Stimulated activated CD4-positive, alpha-beta T cell treated with anti-CD3 and anti-CD28 coated beads, Interleukin-2, amount 100 ng/mL, for 48 hours (primary cell): ENCODE measurements around the gene BIN1.

Experiments
- DNase-seq, 2 donors: peaks; one replicate each; pipeline ENCODE4 v3.0.0-alpha.2; 2020

Gene BIN1

DNA sequence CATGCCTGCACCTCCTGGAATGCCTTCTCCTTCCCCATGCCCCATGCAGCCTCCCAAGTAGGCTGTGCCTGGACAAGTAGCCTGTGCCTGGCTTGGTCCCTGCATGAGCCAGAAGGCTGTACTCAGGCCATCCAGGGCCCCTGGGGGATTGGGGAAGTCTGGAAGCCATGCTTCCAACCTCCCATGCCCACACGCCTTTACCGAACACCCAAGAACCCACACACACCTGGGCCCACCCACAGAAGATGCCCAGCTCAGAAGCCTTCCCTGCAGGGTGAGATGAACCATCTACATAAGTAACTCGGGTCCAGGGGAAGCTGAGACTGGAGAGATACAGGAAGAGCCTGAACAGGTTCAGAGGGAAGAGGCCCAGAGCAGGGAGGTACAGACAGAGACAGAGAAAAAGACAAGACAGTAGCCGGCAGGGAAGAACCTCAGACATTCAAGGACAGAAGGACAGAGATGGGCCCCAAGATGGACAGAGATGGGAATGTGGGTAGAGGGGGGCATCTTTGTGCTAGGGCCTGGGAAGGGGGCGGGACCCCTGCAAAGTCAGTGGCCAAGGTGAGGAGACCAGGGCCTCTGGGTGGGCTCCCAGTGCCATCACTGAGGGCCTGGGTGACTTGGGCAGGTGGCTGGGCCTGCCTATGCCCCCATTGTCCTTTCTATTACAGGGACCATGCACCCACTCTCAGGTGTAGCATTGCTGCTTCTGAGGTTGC is 4.3 kb downstream of the BIN1 start:
- DNase-seq = no peak

DNA sequence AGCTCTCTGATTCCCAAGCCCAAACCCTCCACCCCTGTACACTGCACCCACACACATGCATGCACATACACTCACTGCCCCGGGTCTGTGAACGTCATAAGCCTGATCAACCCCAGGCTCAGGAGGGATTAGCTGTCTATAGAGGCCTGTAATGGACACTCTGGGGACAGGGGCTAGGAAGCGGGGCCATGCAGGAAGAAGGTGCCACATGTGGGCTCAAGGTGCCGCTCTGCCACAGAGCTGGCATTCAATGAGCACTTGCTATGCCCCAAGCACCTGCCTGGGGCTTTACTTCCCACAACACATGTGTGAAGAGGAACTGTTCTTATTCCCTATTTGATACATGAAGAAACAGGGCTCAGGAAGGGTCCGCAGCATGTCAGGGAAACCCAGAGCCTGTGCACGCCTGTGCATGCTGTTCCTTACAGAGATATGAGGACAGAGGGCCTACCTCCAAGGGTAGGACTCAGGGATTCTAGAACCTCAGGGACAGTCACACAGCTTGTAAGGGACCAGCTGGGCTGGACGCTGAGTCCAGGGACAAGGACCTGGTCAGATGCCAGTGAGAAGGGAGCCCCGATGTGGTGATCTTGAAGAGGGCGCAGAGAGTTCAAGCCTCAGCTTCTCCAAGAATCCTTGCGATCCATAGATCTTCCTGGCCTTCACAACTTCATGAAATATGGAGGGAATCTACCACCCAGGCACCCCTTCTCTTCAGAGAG is 5.0 kb downstream of the BIN1 start:
- no peak for DNase-seq

GRCh38 chr2:127101048-127101611 is 5.8 kb downstream of the BIN1 start:
- no peak for DNase-seq

DNA sequence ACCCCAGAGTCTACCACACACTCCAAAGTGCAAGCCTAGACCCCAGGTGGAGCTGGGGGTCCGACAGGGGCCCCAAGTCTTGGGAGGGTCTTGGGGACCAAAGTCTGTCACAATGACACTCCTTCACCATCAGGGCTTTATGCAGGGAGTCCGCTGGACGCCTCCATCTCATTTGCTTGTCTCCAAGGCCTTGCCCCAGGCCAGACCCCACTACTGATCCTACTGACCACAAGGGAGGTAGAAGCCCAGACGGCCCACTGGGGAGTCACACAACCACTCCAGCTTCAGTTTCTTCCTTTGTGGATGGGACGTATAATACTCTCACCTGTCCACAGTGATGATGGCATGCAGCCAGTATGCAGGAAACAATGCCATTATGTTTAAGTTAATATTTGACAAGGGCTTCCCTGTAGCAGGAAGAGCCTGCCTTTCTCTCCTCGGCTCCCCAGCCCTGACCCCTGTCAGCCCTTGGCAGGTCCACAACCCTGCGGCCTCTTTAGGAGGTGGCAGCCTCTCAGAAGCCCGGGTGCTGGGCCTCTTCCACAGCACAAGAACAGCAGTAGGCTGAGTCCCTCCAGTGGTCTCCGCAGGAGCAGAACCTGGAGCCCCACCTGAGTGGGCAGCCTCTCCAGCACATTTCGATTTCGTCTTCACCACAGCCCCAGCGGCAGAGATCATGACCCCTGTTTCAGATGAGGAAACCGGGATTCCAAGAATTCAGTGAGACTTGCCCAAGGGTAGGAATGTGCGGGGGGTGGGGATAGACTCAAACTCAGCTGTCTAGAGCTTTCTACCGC is 6.5 kb downstream of the BIN1 start:
- no peak for DNase-seq

DNA sequence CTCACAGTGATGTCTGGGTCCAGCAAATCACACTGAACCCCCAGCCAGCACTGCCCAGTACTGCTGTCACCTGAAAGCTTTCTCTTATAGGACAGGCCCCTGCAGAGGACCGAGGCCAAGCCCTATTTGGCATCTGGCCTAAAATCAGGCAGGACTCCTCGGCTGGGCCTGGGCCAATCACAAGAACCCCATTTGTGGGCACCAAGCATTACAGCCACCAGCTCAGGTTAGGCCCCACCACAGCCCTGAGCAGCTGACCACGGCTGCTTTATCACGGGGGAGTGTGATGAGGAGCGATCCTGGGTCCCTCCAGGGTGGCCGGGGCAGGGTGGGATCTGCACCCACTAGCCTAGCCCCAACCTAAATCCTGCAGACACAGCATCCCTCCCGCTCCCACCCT is 8.2 kb downstream of the BIN1 start:
- no peak for DNase-seq

GRCh38 chr2:127097841-127098651 is 8.9 kb downstream of the BIN1 start:
- no peak for DNase-seq

GRCh38 chr2:127097471-127097765 is 9.5 kb downstream of the BIN1 start:
- DNase-seq = no peak

DNA sequence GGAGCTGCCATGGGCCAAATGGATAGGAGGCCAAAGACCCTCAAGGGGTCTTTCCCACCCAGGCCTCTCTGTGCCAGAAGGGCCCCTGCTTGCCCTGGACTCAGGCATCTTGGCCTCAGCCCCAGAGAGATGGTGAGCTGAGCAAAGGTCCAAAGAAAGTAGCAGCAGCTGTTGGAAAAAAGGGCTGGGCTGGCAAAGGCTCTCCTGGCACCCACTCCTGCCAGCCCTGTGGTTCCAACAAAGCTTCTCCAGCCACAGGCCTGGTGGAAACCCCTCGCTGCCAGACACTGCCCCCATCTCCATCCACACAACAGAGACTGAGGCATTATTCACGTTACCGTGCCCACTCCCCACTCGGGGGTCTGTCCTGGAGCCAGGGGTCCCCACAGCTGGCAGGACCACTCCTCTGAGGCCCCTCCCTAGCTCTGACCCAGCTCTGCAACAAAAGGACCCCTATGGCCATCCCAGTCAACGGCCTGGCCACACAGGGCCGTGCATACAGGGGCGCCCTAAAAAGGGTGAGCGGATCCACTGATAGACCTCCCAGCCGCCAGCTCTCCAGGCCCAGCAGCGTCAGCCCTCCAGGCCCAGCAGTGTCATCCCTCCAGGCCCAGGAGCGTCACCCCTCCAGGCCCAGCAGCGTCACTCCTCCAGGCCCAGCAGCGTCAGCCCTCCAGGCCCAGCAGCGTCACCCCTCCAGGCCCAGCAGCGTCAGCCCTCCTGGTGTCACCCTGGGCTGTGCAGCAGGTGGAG is 10.1 kb downstream of the BIN1 start:
- DNase-seq = no peak

GRCh38 chr2:127096280-127096679 is 10.7 kb downstream of the BIN1 start:
- no peak for DNase-seq

DNA sequence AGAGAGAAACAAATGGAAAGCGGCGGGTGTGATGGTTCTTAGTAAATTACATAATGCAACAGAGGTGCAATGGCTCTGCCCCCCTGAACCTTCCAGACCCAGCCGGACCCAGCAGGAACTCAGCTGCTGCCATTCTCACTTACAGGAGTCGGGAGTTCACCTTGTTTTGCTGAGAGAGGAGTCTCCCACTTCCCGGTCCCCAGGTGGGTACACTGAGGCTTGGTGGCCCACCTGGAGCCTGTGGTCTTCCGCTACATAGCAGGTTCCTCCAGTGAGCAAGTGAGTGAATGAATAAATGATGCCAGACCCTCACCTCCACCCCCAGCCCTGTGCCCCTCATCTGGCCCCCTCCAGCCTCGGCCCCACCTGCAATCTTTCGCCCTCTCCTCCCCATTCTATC is 11.2 kb downstream of the BIN1 start:
- DNase-seq = no peak

GRCh38 chr2:127095367-127095641 is 11.7 kb downstream of the BIN1 start:
- no peak for DNase-seq

- no peak for DNase-seq
Measured at GRCh38 chr2:127094509-127095366, 12.2 kb downstream of the BIN1 start.

DNA sequence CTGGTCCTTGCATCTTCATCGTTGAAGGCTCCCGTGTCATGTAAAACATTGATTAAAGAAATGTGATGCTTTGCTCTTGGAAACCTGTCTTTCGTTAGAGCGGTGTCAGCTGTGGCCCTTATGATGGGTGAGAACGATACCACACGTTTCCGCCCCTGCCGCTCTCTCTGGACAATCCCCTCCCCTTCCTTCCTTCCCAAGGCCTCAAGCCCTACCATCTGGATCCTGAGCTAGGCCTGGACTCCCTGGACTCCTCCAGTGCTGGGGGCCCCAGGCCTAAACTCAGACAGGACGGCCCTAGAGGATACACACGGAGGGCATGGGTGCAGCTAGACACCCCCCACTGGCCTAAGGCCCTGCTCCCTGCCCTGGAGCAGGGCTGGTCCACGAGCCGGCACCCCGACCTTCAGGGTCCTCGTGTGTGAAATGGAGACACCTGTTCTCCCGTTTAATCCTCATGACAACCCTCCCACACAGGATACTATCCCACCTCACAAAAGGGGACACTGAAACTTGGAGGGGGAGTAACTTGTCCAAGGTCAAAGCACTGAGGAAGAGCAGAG is 13.2 kb downstream of the BIN1 start:
- DNase-seq = no peak

DNA sequence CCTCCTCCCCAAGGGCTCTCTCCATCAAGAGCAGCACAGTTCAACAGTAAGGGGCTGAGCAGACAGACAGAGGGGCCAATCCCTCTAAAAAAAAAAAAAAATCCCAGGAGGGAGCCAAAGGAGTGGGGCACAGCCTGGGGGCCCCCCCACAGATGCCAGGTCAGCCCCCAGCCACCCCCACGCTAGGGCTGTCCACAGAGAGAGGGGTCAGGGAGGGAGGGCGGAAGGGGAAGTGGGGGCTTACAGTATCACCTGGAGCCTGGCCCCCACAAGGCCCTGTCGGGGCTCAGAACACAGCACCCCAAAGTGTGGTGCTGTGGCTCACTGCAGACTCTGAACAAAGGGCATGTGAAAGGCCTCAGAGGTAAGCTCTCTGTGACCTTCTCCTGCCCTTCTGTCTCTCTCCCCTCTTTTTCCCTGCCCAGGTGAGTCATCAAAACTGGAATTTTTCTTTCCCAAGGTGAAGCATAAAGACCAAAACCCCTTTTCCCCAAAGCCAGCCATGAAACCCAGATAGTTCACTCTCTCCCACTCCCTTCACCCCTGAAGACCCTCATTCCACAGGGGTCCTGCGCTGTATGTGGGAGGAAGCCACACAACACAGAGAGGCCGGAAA is 13.9 kb downstream of the BIN1 start:
- DNase-seq = no peak

- no peak for DNase-seq
Measured at GRCh38 chr2:127092306-127092705, 14.6 kb downstream of the BIN1 start.

DNA sequence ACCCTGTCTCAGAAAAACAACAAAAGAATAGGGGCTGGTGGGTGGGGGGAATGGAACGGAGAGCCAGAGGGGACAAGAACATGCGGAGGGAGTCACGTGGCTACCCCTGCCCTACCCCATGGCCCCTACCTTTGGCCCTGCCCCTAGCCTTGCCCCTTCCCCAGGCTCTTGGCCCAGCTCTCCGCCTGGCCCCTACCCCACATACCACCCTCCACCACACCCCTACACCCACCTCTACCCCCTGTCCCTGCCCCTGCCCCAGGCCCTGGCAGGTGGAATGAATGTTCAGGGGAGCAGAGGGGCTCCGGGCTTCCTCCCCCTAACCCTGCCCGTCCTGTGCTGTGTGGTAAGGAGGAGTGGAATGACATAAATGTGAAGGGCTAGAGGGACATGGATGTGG is 15.1 kb downstream of the BIN1 start:
- DNase-seq = no peak

GRCh38 chr2:127091148-127091547 is 15.8 kb downstream of the BIN1 start:
- DNase-seq = no peak

GRCh38 chr2:127090281-127091120 is 16.5 kb downstream of the BIN1 start:
- no peak for DNase-seq

DNA sequence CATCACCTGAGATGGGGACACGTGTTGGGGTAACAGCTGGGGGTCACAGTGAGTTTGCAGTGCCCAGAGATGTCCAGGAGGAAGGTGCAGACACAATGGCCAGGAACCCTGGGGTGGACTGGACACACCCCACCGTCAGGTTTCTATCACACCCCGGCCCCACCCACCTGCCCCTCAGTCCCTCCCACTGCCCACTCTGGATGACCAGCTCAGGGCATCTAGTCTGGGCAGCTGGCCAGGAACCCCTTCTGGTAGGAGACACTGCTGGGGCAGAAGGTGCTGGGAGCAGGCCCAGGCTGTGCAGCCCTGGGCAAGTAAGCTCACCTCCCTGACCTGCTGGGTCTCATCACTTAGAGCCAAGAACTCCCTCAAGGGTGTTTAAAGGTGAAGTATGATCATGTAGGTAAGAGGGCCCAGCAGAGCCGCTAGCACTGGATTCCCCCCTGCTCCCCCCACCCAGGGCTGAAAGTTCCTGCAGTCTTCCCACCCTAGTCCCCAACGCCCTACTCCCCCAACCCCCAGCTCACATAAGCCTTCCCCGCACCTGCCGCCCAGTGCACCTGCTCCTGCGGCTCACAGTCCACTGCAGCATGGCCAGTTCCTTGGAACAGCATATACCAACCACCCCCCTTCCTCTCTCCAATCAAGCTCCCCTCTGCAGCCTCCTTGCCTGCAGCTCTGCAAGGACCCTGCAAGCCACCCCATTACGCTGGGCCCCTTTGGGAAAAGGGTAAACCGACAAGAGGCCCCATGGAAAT is 17.3 kb downstream of the BIN1 start:
- DNase-seq = no peak
